Neural cell (in vitro differentiated cells): ENCODE results near the gene CCR7. TPM values are rescaled to one million over a fixed set of nuclear protein-coding genes. Genes with fewer than 3 reads are reported as not detected.

Experiments
- H2AFZ ChIP-seq: fragments of 200-600, 300-800 bp; sonication (generic), shearing (Covaris generic); 2 replicates; pipeline ENCODE4 v1.6.0; 2014; ENCODE audit warnings: low read depth, mild to moderate bottlenecking, antibody characterized with exemption, low read length, moderate library complexity
- H3F3A ChIP-seq: fragments of 200-600 bp; shearing (Covaris generic); 2 replicates; pipeline ENCODE4 v1.6.1; 2016; ENCODE audit warnings: mild to moderate bottlenecking, moderate library complexity, mixed read lengths, antibody characterized with exemption, low read length; ENCODE audit not compliant: insufficient read depth, poor library complexity, severe bottlenecking
- H3K27ac ChIP-seq: fragments of 200-600, 300-800 bp; sonication (generic), shearing (Covaris generic); 2 replicates; pipeline ENCODE4 v1.5.1; 2014; ENCODE audit warnings: mild to moderate bottlenecking, low read length, moderate library complexity
- H3K27me3 ChIP-seq: fragments of 300-800, 200-600 bp; sonication (generic), shearing (Covaris generic); 2 replicates; pipeline ENCODE4 v1.6.0; 2014; ENCODE audit warnings: mild to moderate bottlenecking, low read depth, low read length, moderate library complexity; ENCODE audit not compliant: insufficient read depth
- H3K36me3 ChIP-seq: fragments of 300-800, 200-600 bp; sonication (generic), shearing (Covaris generic); 2 replicates; pipeline ENCODE4 v1.5.1; 2014; ENCODE audit warnings: mild to moderate bottlenecking, antibody characterized with exemption, low read length, moderate library complexity; ENCODE audit not compliant: insufficient read depth
- H3K4me2 ChIP-seq: fragments of 300-800, 200-600 bp; sonication (generic), shearing (Covaris generic); 2 replicates; pipeline ENCODE4 v1.6.0; 2014; ENCODE audit warnings: mild to moderate bottlenecking, low read length
- H3K4me3 ChIP-seq: fragments of 300-800, 200-600 bp; sonication (generic), shearing (Covaris generic); 2 replicates; pipeline ENCODE4 v1.5.1; 2014; ENCODE audit warnings: mild to moderate bottlenecking, low read length, moderate library complexity
- H3K79me2 ChIP-seq: fragments of 200-600 bp; shearing (Covaris generic); replicated peaks from 2 replicates; pipeline ENCODE4 v1.6.0; 2014; ENCODE audit warnings: mild to moderate bottlenecking, low read length, moderate library complexity; ENCODE audit not compliant: insufficient read depth
- H3K9ac ChIP-seq: fragments of 300-800, 200-600 bp; sonication (generic), shearing (Covaris generic); 2 replicates; pipeline ENCODE4 v1.6.1; 2016; ENCODE audit warnings: mild to moderate bottlenecking, low read length, mixed read lengths
- H3K9me2 ChIP-seq: fragments of 200-600 bp; shearing (Covaris generic); 2 replicates; pipeline ENCODE4 v1.6.1; 2016; ENCODE audit warnings: mild to moderate bottlenecking, low read length, mixed read lengths; ENCODE audit not compliant: insufficient read depth
- H3K9me3 ChIP-seq: fragments of 200-600, 300-800 bp; sonication (generic), shearing (Covaris generic); 2 replicates; pipeline ENCODE4 v1.6.1; 2016; ENCODE audit warnings: mild to moderate bottlenecking, mixed run types, low read length, moderate library complexity, mixed read lengths
- H4K20me1 ChIP-seq: fragments of 200-600 bp; shearing (Covaris generic); 2 replicates; pipeline ENCODE4 v1.6.1; 2016; ENCODE audit warnings: mild to moderate bottlenecking, mixed run types; ENCODE audit not compliant: insufficient read depth
- CTCF ChIP-seq: fragments of 450-650 bp; IDR thresholded peaks from 2 replicates; pipeline ENCODE4 v1.5.1; 2014; ENCODE audit warnings: antibody characterized with exemption, mild to moderate bottlenecking, moderate library complexity; ENCODE audit not compliant: poor library complexity, severe bottlenecking
- EP300 ChIP-seq: fragments of 450-650 bp; conservative IDR thresholded peaks from 2 replicates; pipeline ENCODE4 v1.6.1; 2014; ENCODE audit warnings: antibody characterized with exemption, mild to moderate bottlenecking, moderate library complexity; ENCODE audit not compliant: poor library complexity, severe bottlenecking
- EZH2 ChIP-seq: fragments of 200-600, 300-800 bp; shearing (Covaris generic), sonication (generic); IDR thresholded peaks from 2 replicates; pipeline ENCODE4 v1.6.1; 2014; ENCODE audit warnings: antibody characterized with exemption, low read length, borderline replicate concordance, mild to moderate bottlenecking; ENCODE audit not compliant: insufficient read depth, poor library complexity, severe bottlenecking
- MXI1 ChIP-seq: fragments of 450-650 bp; conservative IDR thresholded peaks from 2 replicates; pipeline ENCODE4 v1.6.1; 2014; ENCODE audit warnings: antibody characterized with exemption, mild to moderate bottlenecking; ENCODE audit not compliant: poor library complexity, severe bottlenecking
- POLR2AphosphoS5 ChIP-seq: IDR thresholded peaks from 2 replicates; pipeline ENCODE4 v1.6.1; 2012
- RAD21 ChIP-seq: fragments of 450-650 bp; conservative IDR thresholded peaks from 2 replicates; pipeline ENCODE4 v1.6.1; 2014; ENCODE audit warnings: antibody characterized with exemption, mild to moderate bottlenecking, moderate library complexity
- REST ChIP-seq: IDR thresholded peaks from 2 replicates; pipeline ENCODE4 v1.6.1; 2012; ENCODE audit warnings: borderline replicate concordance
- SMC3 ChIP-seq: fragments of 450-650 bp; conservative IDR thresholded peaks from 2 replicates; pipeline ENCODE4 v1.6.1; 2014; ENCODE audit warnings: antibody characterized with exemption, mild to moderate bottlenecking, moderate library complexity; ENCODE audit not compliant: poor library complexity
- TAF1 ChIP-seq: IDR thresholded peaks from 2 replicates; pipeline ENCODE4 v1.6.1; 2012; ENCODE audit warnings: low read depth
- polyA plus RNA-seq: library from polyadenylated mRNA; depleted of rRNA; stranded (reverse); fragments of >200 nt; gene quantifications from 2 replicates; pipeline ENCODE4 v1.2.3, GENCODE V29; 2014

The CCR7 gene
- polyA plus RNA-seq, 1 donor from 2014 or later: not detected

GRCh38 chr17:40559564-40559916 lies 5.7 kb downstream of the CCR7 start:
- H3K9me3 ChIP-seq: no peaks in the 10 kb centered on the region
- H3K9me2 ChIP-seq: no peaks in the 10 kb centered on the region
- no peaks in the 10 kb centered on the region for H3K79me2 ChIP-seq
- no peaks in the 10 kb centered on the region for H3K36me3 ChIP-seq
- H3F3A ChIP-seq: no peaks in the 10 kb centered on the region
- H3K4me3 ChIP-seq: no peak overlapping the region
- no peaks in the 10 kb centered on the region for H4K20me1 ChIP-seq
- TF ChIP-seq CTCF (no peak), SMC3 (no peak), RAD21 (no peak)
- H3K4me2 ChIP-seq: no peak overlapping the region
- no peak overlapping the region for H2AFZ ChIP-seq
- H3K27ac ChIP-seq: no peak overlapping the region
- no peaks in the 10 kb centered on the region for H3K27me3 ChIP-seq
- H3K9ac ChIP-seq: no peak overlapping the region

- H3K9me2 ChIP-seq: no peaks in the 10 kb centered on the region
- no peaks in the 10 kb centered on the region for H4K20me1 ChIP-seq
- no peak overlapping the region for H3K4me3 ChIP-seq
- H3K4me2 ChIP-seq: no peak overlapping the region
- H3K27me3 ChIP-seq: no peaks in the 10 kb centered on the region
- no peaks in the 10 kb centered on the region for H3K9me3 ChIP-seq
- TF ChIP-seq REST (no peak), POLR2AphosphoS5 (no peak), MXI1 (no peak), RAD21 (no peak), CTCF (no peak), SMC3 (no peak), EP300 (no peak), EZH2 (no peak), TAF1 (no peak)
- H2AFZ ChIP-seq: no peak overlapping the region
- no peaks in the 10 kb centered on the region for H3K79me2 ChIP-seq
- H3K36me3 ChIP-seq: no peaks in the 10 kb centered on the region
- no peak overlapping the region for H3K9ac ChIP-seq
- H3F3A ChIP-seq: no peaks in the 10 kb centered on the region
- H3K27ac ChIP-seq: no peak overlapping the region
These were observed 6.2 kb downstream of the CCR7 start for GRCh38 chr17:40558890-40559563.
